ENCODE results near the gene HNRNPAB.
"Not testable (repeated sequence)": the region's sequence is repeated elsewhere in the genome, so short reads cannot be mapped to it uniquely, and the experiment has no call there.

The HNRNPAB gene

DNA sequence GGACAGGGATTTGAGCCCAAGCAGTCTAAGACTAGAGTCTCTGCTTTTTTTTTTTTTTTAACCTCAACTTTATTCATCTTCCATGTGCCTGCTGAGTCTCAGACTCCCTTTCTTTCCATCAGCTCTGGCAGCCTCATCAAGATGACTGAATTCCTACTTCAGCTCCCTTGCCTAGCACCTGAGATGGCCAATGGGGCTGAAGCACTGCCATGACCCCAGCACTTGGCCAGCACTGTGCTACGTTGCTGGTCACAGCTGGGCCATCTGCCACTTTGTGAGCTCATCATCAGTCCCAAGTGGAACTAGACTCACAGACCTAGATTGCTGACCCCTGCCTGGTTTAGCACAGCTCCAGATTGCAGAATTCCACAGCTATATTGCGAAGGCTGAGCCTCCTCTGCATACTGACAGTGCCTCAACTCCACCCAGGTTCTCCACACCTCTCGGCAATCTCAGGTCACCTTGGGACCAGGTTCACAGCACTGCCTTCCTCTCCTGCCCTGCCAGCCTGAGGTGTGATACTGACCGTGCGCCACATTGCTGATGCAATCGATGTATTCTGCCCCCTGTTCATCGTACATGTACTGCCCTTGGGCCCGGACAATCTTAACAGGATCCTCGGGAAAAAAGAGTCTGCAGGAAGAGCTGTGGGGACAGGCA lies 26.7 kb downstream of the HNRNPAB start:
- DNase-seq (no peak), ATAC-seq (no peak)

DNA sequence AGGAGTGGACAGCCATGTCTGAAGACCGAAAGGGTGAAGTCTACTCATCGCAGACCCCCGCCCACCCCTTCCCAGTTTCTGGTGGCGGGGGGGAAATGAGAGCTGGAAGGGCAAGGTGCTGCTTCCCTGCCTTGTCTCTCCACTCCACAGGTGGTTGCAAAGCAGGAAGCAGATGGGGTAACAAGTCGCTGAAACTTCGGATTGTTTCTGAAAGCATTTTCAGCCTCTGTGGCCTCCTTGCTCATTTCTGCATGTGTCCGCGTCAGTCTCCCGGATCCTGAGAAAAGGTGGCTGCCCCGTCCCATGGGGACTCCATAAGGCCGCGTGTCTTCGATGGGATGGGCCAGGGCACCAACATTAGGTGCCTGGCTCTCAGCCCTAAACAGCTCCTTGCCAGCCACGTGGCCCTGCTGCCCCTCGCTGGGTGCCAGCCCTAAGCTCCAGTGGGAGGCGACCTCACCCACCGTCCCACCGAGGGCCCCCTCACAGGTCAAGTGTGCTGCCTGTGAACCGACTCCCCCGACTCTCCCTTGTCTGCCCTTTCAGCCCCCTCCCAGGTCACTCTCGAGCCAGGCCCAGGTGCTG lies 27.3 kb downstream of the HNRNPAB start:
- peak; percentile 4 for ATAC-seq
- no peak for DNase-seq

GRCh38 chr5:178232124-178232919 lies 28.0 kb downstream of the HNRNPAB start, which contains the start of gene PHYKPL:
Gene PHYKPL (minus strand): TSS chr5:178232802. CDS start chr5:178232550, 252 bp downstream.
- DNase-seq (peak; percentile 79), ATAC-seq (peak; percentile 69)

- no peak for ATAC-seq
Measured at GRCh38 chr5:178232920-178233429, 28.6 kb downstream of the HNRNPAB start.

DNA sequence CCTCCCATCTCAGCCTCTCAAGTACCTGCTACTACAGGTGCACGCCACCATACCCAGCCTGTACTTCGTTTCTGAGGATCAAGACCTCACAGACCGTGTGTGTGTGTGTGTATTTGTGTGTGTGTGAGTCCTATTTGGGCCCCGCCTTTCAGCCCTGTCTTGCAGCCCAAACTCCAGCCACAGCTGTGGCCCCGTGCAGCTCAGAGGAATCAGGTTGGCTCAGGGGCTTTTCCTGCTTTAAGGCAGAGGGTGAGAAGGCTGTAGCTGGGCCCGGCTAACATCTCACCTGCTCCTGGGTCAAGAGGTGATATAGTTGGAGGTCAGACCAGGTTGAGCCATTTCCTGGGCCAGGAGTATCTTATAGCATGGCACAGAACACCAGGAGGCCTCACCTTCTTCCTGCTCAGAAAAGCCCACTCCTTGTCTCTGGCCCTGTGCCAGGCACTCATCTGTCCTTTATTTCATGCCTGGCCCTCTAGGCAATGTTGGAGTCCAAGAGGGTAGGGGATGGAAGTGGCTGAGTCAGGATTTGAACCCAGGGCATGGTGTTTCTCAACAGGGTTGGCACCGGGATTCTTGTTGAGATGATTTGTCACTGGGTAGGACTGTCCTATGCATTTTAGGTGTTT lies 29.9 kb downstream of the HNRNPAB start:
- DNase-seq (no peak), ATAC-seq (no peak)

More at GRCh38 chr5:178232920-178233429, 28.6 kb downstream of the HNRNPAB start:
- DNase-seq, result no peak

DNA sequence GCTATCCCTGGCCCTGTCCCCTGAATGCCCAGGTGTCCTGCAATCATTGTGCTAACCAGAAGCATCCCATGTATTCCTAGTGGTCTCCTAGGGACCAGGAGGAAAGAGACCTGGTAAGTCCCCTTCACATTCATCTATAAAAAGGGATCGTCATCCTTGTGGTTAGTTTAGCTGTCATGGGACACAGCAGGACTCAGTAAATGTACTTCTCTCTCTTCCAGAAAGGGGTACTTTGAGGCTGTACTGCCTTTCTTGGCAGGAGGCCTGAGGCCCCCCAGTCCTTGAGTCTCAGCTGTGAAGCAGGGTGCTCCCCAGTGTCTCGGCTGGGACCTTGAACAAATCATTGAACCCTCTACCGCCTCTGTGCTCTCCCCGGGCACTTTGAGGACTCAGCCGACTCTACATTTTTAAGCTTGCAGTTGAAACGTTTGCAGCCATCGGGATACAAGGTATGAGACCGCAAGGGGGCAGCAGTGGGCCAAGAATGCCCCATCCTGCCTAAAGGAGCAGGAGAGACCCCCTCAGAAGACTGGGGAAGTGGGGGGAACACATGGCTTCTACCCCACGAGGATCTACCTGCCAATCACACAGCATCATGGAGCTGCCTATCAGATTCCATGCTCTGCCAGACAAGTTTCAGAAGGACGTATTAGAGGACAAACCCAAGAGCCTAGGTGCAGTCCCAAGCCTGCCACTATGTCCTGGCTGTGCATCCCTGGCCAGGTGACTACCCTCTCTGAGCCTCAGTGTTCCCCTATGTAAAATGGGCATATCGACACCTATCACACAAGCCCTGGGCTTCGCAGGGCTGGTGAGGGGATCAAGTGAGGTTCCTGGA lies 30.6 kb downstream of the HNRNPAB start:
- DNase-seq (peak; percentile 91), ATAC-seq (peak; percentile 26)

- ATAC-seq (no peak), DNase-seq (no peak)
Measured at GRCh38 chr5:178235588-178235974, 31.2 kb downstream of the HNRNPAB start.

GRCh38 chr5:178236126-178236525 lies 31.8 kb downstream of the HNRNPAB start:
- DNase-seq, result no peak
- no peak for ATAC-seq

DNA sequence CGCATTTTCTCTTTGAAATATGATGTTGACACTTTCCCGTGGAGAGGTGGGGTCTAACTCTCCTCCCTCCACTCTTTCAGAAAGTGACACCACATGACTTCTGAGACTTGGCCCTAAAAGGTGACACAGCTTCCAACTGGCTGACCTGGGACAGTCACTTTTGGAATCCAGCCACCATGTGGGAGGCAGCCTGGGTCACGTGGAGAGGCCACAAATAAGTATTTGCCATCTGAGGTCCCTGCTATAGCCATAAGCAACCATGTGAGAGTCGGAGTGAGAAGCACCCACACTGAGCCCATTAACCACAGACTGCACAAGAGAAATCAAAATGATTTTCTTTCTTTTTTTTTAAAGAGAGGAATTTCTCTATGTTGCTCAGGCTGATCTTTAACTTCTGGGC lies 32.3 kb downstream of the HNRNPAB start:
- DNase-seq, result no peak
- ATAC-seq, result no peak

DNA sequence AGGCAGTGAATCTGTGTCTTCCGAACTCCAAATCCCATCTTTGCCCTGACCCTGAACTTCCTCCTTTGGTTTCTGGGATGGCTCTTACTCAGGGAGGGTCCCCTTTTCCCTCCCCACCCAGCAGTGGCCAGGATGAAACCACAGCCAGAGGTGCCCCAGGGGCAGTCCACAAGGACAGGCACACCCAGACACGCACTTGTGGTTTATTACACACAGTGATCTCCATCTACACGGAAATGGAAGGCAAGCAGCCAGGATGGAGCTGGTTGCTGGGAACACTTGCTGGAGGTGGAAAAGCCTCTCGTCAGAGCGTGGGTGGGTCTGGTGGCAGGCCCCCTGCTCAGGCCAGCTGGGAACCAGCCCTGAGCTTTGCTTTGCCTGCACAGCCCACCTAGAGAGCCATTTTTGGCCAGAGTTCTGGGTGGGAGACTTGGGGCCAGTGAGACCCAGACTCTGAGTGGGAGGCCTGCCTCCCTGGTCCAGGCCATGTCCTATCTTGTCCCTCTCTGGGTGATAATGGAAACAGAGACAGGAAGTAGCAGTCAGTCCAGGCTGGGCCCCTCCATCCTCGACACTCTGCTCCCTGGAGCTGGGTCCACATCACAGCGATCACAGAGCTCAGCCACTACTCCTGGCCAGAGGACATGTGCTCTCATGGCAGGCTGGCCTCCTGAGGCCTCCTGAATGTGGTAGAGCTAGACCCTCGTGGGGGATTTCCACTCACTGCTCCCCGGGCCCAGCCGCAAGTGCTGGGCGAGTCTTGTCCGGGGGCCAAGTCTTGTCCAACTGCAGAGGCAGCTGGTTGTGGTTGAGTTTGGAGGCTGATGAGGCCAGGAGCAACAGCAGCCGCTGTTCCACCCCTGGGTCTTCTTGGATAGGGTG lies 33.3 kb downstream of the HNRNPAB start:
- DNase-seq (no peak), ATAC-seq (no peak)

DNA sequence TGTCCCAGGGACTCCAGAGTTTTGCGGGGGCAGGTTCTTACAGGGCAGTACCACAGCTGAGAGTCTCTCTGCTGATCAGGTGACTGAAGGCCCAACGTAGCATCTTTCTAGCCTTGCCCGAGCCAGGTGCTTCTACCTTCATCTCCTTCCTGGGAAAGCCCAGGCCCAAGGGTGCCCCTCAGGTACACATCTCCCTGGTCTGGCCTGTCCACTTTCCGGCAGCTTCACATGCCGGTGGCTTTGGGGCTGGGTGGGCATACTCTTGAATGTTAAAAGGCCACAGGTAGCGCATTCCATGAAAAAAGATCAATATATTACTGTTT lies 33.9 kb downstream of the HNRNPAB start:
- ATAC-seq, result no peak

GRCh38 chr5:178238711-178239592 lies 34.6 kb downstream of the HNRNPAB start:
- no peak for ATAC-seq

More for the DNA sequence above, 33.9 kb downstream of the HNRNPAB start:
- no peak for DNase-seq

DNA sequence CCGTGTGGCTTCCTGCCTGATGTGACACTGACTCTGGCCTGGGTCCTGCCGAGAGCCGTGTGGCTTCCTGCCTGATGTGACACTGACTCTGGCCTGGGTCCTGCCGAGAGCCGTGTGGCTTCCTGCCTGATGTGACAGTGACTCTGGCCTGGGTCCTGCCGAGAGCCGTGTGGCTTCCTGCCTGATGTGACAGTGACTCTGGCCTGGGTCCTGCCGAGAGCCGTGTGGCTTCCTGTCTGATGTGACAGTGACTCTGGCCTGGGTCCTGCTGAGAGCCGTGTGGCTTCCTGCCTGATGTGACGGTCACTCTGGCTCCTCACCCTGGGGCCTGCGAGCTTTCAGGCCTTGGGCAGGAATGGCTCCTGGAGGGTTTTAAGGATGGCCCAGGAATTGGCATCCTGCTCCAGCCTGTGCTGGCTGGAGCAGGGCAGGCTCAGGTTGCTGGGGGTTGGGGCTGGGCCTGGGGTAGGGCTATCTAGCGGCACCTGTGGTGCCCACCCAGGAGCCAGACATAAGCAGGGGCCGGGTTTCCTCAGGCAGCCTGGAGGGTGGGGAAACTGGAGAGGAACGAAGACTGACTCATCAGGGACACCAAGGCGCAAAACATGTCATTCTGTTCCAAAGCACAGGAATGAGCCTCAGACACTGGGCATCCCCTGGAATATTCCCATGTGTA lies 35.4 kb downstream of the HNRNPAB start:
- not testable (repeated sequence) for ATAC-seq, DNase-seq

More at GRCh38 chr5:178238711-178239592, 34.6 kb downstream of the HNRNPAB start:
- no peak for DNase-seq

GRCh38 chr5:178240341-178240741 lies 36.0 kb downstream of the HNRNPAB start:
- no peak for DNase-seq
- ATAC-seq, result no peak

DNA sequence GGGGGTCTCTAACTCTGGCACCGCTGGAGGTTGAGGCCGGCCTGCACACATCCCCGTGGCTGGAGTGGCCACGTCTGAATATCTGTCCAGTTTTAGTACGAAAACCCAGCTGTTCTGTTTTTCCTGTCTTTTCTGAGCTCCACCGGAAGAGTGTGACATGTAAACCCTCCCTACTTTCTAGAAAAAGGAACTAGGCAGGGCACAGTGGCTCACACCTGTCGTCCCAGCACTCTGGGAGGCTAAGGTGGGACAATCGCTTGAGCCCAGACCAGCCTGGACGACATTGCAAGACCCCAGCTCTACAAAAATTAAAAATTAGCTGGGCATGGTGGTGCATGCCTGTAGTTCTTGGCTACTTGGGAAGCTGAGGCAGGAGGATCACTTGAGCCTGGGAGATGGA lies 36.4 kb downstream of the HNRNPAB start:
- no peak for ATAC-seq
- DNase-seq, result no peak

GRCh38 chr5:178241231-178241663 lies 36.9 kb downstream of the HNRNPAB start:
- peak; percentile 41 for DNase-seq
- ATAC-seq, result peak; percentile 48

GRCh38 chr5:178241688-178242231 lies 37.4 kb downstream of the HNRNPAB start:
- no peak for DNase-seq
- no peak for ATAC-seq

DNA sequence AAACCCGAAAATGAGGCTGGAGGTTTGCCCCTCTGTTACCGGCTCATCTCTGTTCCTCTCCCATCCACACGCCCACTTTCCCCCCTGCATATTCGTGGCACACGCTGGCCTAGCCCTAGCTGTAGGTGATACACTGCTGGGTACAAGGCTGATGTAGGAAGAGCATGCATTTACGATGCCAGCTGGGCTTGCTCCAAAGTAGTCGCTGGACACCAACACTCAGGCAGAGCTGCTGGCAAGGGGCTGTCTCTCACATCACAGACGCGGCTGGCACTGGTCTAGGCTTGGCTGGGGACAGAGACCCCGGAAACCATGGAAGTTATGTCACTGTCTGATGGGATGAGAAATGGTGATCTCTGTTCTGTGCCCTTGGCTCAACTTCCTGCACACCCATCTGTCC lies 38.1 kb downstream of the HNRNPAB start:
- no peak for DNase-seq
- ATAC-seq, result no peak

DNA sequence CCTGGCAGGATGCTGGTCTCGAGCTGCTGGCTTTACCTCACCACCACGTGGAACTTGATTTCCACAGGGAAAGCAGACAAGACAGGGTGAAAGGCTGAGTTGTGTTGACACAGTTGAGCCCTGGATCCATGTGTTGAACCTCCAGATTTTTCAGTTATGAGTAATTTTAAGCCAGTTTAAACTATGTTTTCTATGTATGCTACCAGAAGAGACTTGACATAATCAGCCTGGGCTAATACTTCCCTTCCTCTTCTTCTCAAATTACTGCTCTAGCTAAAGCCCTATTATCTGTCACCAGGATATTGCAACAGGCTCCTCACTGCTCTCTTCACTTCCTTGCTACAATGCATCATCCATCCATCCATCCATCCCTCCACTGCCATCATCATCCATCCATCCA lies 40.2 kb downstream of the HNRNPAB start:
- DNase-seq, result no peak
- ATAC-seq, result no peak

All from stimulated activated naive CD8-positive, alpha-beta T cell treated with anti-CD3 and anti-CD28 coated beads, Interleukin-15, Interleukin-2, amounts not matched to agents 100 U/mL and 50 U/mL, for 24 hours (primary cell).